Osteoblast (primary cell): ENCODE results near the gene IFNAR2. TPM values are rescaled to one million over a fixed set of nuclear protein-coding genes. Genes with fewer than 3 reads are reported as not detected.

Source experiments
- DNase-seq: peaks from one replicate; pipeline ENCODE4 v3.0.0; 2011; ENCODE audit warnings: low spot score, mixed read lengths; ENCODE audit not compliant: insufficient read length; ENCODE audit errors: missing footprints
- H2AFZ ChIP-seq: 2 replicates; pipeline ENCODE4 v1.6.0; 2011; ENCODE audit warnings: mild to moderate bottlenecking, low read length
- H3K27ac ChIP-seq: 2 replicates; pipeline ENCODE4 v1.5.1; 2011; ENCODE audit warnings: mild to moderate bottlenecking, low read depth, low read length, moderate library complexity
- H3K27me3 ChIP-seq: 2 replicates; pipeline ENCODE4 v1.6.0; 2012; ENCODE audit warnings: mild to moderate bottlenecking, control low read depth, inconsistent platforms, low read length, moderate library complexity; ENCODE audit not compliant: insufficient read depth
- H3K36me3 ChIP-seq: 2 replicates; pipeline ENCODE4 v1.5.1; 2011; ENCODE audit warnings: mild to moderate bottlenecking, low read length, control low read depth, moderate library complexity; ENCODE audit not compliant: insufficient read depth
- H3K4me1 ChIP-seq: 2 replicates; pipeline ENCODE4 v1.5.1; 2011; ENCODE audit warnings: mild to moderate bottlenecking, low read length, control low read depth, moderate library complexity; ENCODE audit not compliant: insufficient read depth
- H3K4me2 ChIP-seq: 2 replicates; pipeline ENCODE4 v1.6.0; 2011; ENCODE audit warnings: mild to moderate bottlenecking, low read length; ENCODE audit not compliant: insufficient read depth
- H3K4me3 ChIP-seq: fragments of 200-600 bp; sonication (generic); 3 replicates; pipeline ENCODE4 v1.5.1; 2012; ENCODE audit warnings: mild to moderate bottlenecking, low read length, inconsistent platforms; ENCODE audit not compliant: insufficient read depth
- H3K79me2 ChIP-seq: 2 replicates; pipeline ENCODE4 v1.6.0; 2012; ENCODE audit warnings: mild to moderate bottlenecking, low read length, control low read depth, inconsistent platforms; ENCODE audit not compliant: insufficient read depth
- H3K9me3 ChIP-seq: 2 replicates; pipeline ENCODE4 v1.5.1; 2011; ENCODE audit warnings: low read depth, low read length, control low read depth
- H4K20me1 ChIP-seq: 2 replicates; pipeline ENCODE4 v1.6.0; 2012; ENCODE audit warnings: mild to moderate bottlenecking, low read length, control low read depth; ENCODE audit not compliant: insufficient read depth
- CTCF ChIP-seq: IDR thresholded peaks from 2 replicates; pipeline ENCODE4 v1.5.1; 2011; ENCODE audit warnings: mild to moderate bottlenecking, low read depth, low read length, moderate library complexity; ENCODE audit errors: extremely low read depth
- total RNA-seq: library from RNA; depleted of rRNA; stranded (reverse); fragments of >200 nt; gene quantifications from 2 replicates; pipeline ENCODE4 v1.2.3, GENCODE V29; 2012

Gene IFNAR2
- total RNA-seq, 1 donor, result 4.0 TPM

- Histone ChIP-seq H3K27me3 (no peaks in the 10 kb centered on the region), H3K27ac (no peak overlapping the region), H2AFZ (no peak overlapping the region), H3K9me3 (no peaks in the 10 kb centered on the region), H3K79me2 (peaks cover 17% of the 10 kb centered on the region), H3K4me2 (no peak overlapping the region), H3K36me3 (peaks cover 49% of the 10 kb centered on the region), H4K20me1 (peaks cover 9% of the 10 kb centered on the region), H3K4me3 (no peak overlapping the region), H3K4me1 (peaks cover 11% of the 10 kb centered on the region)
- DNase-seq, result no peak
- no peak for TF ChIP-seq CTCF
These were observed 41.2 kb downstream of the IFNAR2 start for GRCh38 chr21:33270986-33271385.

GRCh38 chr21:33273044-33273443, 43.3 kb downstream of the IFNAR2 start:
- no peak for DNase-seq
- peaks cover 4% of the 10 kb centered on the region for H3K4me1 ChIP-seq
- H3K9me3 ChIP-seq, result no peaks in the 10 kb centered on the region
- H3K27me3 ChIP-seq, result no peaks in the 10 kb centered on the region
- peaks cover under 1% of the 10 kb centered on the region for H3K79me2 ChIP-seq
- no peak for TF ChIP-seq CTCF
- no peak overlapping the region for H2AFZ ChIP-seq
- H3K27ac ChIP-seq, result no peak overlapping the region
- peaks cover 9% of the 10 kb centered on the region for H4K20me1 ChIP-seq
- H3K4me2 ChIP-seq, result no peak overlapping the region
- H3K36me3 ChIP-seq, result peaks cover 53% of the 10 kb centered on the region
- no peak overlapping the region for H3K4me3 ChIP-seq

- DNase-seq, result no peak
- no peak overlapping the region for H2AFZ ChIP-seq
- H3K4me2 ChIP-seq, result no peak overlapping the region
- no peak overlapping the region for H3K4me3 ChIP-seq
- no peaks in the 10 kb centered on the region for H4K20me1 ChIP-seq
- H3K36me3 ChIP-seq, result peaks cover 62% of the 10 kb centered on the region
- no peak for TF ChIP-seq CTCF
- H3K27ac ChIP-seq, result no peak overlapping the region
- H3K9me3 ChIP-seq, result no peaks in the 10 kb centered on the region
- H3K79me2 ChIP-seq, result no peaks in the 10 kb centered on the region
- H3K4me1 ChIP-seq, result no peaks in the 10 kb centered on the region
- H3K27me3 ChIP-seq, result no peaks in the 10 kb centered on the region
These were observed 49.0 kb downstream of the IFNAR2 start for GRCh38 chr21:33278721-33279120.

- Histone ChIP-seq H3K27ac (no peak overlapping the region), H3K9me3 (no peaks in the 10 kb centered on the region), H3K79me2 (no peaks in the 10 kb centered on the region), H2AFZ (no peak overlapping the region), H3K36me3 (peaks cover 66% of the 10 kb centered on the region), H3K4me3 (no peak overlapping the region), H3K27me3 (no peaks in the 10 kb centered on the region), H4K20me1 (no peaks in the 10 kb centered on the region), H3K4me2 (no peak overlapping the region), H3K4me1 (no peaks in the 10 kb centered on the region)
- DNase-seq, result no peak
- TF ChIP-seq CTCF, result no peak
These were observed 49.6 kb downstream of the IFNAR2 start for GRCh38 chr21:33279330-33279820.

Other genes with a start within 250 kb of the IFNAR2 start
- gene OLIG2, start 204.0 kb upstream of the IFNAR2 start, total RNA-seq, result not detected in 2 replicates
- gene OLIG1, start 159.8 kb upstream of the IFNAR2 start, total RNA-seq, result not detected in 2 replicates
- gene IL10RB, start 36.4 kb downstream of the IFNAR2 start, total RNA-seq, result 44.9 and 52.7 TPM in 2 replicates
- 26.1 and 28.0 TPM in 2 replicates for gene IFNAR1, start 95.0 kb downstream of the IFNAR2 start, total RNA-seq
- 60.1 and 63.1 TPM in 2 replicates for gene IFNGR2, start 173.5 kb downstream of the IFNAR2 start, total RNA-seq